GM19463 (cell line): ENCODE measurements around the gene GABPB1.

Source experiments
- ATAC-seq: cut with Tn5 transposase; IDR thresholded peaks from one replicate; pipeline ENCODE4 v1.9.1; 2021; ENCODE audit warnings: mild to moderate bottlenecking, moderate library complexity; ENCODE audit not compliant: unreplicated experiment

GABPB1 gene

DNA sequence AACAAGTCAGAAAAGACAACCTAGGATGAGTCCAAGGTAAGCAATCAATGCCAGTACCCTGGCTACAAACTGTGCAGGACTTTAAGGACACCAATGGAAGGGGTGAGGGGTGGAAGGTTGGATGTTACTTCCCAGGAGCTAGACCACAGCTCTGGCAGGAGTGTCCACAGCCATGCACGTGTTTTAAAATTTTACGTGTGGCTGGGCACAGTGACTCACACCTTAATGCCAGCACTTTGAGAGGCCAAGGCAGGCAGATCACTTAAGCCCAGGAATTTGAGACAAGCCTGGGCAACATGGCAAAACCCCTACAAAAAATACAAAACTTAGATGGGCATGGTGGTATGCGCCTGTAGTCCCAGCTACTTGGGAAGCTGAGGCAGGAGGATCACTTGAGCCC is 74.7 kb downstream of the GABPB1 start:
- ATAC-seq, result no peak

DNA sequence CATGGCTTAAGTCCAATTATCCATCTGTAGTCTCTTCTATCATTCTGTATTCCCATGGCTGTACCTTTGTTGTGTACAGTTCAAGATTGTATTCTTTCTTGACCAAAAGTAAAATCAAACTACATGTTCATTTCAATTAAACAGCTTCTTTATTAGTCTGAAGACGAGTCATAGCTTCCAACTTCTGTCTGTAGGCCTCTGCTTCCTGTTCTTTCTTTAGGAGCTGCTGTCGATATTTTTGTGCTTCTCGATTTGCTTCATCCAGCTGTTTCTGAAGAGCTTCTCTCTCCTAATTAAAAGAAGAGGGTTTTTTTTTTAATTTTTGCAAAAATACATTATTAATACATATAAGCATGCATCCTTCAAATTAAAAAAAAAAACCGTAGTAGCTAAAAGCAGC is 76.5 kb downstream of the GABPB1 start:
- ATAC-seq, result no peak

DNA sequence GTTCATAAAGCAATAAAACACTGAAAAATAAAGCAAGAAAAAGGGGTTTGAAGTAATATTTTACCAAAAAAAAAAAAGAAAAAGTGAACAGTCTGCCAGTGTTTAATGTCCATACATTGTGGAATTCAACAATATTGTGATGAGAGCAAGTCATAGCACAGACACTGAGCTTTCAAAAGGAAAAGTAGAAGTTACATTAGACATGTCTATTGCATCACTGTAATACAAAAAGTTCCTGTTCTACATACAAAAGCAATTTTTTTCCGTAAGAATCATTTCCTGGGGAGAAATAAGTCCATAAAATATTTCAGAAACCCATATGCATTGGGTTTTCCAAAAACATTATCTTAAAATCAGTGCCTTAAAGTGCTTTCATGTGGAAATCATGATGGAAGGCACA is 77.6 kb downstream of the GABPB1 start:
- ATAC-seq, result no peak

DNA sequence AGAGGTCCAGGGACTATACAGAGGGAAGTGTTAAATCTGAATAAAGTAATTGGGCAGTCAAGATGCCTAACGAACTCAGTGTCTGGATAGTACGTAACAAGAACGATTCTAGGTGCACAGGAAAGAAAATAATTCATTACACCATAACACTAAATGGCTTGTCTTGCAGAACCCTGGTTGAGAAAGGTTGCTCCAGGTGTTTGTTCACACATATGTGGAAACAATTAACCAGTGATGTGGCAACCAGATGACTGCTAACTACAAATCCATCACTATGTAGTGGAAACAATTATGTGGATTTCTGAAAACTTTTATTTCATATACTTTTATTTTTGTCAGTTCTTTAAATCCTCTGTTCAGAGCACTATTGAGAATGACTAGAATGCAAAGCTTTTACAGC is 79.1 kb downstream of the GABPB1 start:
- ATAC-seq, result no peak

DNA sequence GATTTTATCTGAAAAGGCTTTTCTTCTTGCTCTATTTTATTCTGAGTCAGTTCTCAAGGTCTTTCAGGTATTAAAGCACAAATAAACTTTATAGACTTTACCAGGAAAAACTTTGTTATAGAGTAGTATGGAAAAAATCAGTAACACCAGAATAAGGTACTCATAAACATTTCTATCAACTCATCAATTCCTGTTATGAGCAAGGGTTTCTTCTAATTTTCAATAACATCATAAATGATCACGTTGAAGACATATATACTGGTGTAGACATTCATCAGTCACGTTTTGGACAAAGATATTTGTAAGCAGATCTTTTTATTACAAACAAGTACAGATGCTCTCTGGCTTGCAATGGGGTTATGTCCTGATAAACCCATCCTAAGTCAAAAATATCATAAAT is 79.9 kb downstream of the GABPB1 start:
- no peak for ATAC-seq

DNA sequence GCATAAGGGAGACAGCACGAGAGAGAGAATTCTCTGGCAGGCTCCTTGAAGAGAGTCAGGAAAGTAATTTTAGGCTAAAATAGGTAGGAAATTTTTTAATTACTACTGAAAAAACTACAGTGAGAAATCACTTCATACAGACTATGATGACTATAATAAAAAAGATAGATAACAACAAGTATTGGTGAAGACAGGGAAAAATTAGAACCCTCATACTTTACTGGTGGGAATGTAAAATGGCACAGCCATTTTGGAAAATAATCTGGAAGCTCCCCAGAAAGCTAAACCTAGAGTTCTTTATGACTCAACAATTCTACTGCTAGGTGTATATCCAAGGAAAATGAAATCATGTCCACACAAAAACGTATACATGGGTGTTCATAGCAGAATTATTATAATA is 87.4 kb downstream of the GABPB1 start:
- no peak for ATAC-seq

DNA sequence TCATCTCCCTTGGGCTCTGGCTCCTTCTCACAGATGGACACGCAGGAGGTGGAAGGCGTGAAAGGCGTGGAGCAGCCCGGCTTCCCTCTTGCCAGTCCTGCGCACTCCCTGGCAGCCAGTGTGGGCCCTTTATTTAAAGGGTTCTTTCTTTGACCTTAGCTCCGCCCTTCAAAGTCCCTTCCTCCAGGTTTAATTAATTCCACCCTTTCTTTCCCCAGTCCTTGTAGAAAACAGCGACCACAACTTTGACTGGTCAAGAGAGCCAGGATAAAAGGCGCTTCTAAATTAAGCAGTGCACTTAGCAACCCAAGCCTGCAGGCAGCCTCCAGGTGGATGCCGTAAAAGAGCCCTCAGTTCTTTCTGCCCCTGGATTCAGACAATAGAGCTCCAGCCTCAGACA is 89.4 kb downstream of the GABPB1 start, which contains the start of gene HDC:
TSS of gene HDC (minus strand) at position 107 of the 400 bp plus-strand sequence. CDS start at position 4, 103 bp downstream.
- ATAC-seq, result no peak

DNA sequence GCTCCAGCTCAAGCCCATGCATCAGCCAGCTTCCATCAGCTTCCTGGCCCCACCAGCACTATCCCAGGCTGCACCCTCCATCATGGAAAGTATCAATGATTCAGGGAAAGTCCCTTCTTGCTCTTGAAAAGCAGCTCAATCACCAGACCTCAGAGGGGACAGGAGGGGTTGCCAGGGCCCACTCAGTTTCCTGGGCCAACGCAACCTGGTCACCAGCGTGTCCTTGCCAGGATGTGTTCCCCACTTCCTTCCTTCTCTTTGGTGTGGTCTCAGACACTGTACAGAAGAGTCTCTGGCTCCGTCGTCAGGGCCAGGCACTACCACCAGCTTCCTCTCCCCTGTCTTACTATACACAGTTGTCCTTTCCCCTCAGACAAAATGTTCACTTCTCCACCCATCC is 92.5 kb downstream of the GABPB1 start:
- ATAC-seq, result no peak

DNA sequence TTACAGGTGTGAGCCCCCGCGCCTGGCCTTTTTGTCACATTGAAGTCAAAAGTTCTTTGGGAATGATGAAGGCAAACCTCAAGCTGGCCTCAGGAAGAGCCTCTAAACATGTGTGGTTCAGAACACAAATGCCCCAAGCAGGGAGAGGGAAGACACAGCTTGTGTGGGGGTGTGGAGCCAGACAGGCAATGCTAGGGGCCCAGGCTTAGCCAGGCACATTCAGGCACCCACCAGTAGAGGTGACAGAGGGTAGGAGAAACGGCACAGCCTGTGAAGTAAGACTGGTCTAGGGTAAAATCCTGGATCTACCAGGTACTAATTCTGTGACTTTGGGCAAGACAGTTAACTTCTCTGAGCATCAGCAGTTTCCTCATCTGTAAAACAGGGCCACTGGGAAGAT is 93.0 kb downstream of the GABPB1 start:
- ATAC-seq, result no peak

DNA sequence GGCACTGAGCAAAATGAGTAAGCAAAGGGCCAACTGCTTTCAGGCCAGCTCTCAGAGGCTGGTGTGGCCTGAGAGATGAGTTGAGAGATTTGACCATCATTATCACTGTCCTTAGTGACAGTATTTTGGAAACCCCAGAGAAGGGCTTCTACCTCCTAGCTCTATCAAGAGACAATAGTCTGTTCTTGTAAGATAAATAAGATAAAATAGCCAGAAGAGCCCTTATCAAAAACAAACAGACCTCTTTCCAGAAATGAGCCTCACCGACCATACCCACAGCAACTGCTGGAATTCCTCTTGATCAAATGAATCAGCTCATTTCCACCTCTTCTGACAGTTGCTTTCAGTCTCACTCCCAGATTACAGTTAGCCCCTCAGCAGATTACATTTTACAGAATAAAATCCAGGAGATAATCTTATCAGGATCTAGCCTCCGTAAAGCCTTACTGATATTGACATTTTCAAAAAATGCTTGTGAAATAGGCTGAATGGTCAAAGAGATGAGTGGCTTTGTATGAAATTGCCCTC is 94.0 kb downstream of the GABPB1 start:
- peak; percentile 61 for ATAC-seq

DNA sequence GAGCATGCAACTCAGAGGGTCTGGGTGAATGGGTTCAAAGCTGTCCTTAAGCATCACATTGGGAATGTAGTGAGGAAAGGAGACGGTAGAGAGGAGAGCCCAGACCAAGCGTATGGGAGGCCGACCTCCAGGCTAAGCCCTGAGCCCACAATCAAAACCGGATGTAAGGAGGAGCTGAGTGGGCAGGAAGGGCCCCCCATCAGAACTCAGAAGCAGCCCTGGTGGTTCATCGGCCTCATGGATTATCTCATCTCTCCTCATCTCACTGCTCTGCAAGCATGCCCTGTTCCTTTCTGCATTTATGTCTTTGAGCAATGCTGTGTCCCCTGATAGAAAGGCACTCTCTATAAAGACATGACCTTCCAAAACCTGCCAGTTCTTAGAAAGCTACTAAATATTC is 95.7 kb downstream of the GABPB1 start:
- ATAC-seq, result no peak

DNA sequence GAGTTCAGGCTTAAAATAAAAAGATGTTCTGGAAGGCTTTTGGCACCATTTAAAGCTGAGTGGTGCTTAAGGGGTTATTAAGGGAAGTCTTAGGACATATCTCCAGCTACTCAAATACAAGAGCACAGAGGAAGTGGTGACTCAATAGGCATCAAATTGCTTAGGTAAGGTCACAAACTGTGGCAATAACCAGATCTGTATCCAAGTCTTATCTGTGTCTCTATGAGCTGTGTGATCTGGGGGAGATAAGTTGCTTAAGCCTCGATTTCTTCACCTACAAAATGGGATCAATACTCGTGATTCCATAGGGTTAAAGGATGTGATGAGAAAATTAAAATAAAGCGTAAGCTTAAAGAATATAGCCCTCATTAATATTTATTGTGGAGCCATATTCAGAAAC is 97.1 kb downstream of the GABPB1 start:
- no peak for ATAC-seq

DNA sequence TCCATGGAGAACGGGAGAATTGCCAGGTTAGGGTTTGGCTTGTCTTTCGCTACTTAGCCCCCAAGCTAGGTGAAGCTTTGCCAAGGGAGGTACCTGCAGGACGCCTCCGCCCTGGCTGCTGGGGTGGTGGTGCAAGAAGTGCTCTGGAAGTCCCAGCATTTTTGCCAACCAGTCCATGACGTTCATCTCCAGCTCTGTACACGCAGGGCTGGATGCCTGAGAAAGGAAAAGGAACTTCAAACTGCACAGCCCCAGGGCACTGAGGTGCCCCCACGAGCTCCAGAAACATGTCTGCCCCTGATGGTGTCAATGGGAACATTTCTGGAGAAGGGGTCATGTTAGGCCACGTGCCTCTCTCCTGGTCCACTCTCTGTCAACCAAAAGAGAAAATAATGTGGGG is 97.7 kb downstream of the GABPB1 start:
- no peak for ATAC-seq

DNA sequence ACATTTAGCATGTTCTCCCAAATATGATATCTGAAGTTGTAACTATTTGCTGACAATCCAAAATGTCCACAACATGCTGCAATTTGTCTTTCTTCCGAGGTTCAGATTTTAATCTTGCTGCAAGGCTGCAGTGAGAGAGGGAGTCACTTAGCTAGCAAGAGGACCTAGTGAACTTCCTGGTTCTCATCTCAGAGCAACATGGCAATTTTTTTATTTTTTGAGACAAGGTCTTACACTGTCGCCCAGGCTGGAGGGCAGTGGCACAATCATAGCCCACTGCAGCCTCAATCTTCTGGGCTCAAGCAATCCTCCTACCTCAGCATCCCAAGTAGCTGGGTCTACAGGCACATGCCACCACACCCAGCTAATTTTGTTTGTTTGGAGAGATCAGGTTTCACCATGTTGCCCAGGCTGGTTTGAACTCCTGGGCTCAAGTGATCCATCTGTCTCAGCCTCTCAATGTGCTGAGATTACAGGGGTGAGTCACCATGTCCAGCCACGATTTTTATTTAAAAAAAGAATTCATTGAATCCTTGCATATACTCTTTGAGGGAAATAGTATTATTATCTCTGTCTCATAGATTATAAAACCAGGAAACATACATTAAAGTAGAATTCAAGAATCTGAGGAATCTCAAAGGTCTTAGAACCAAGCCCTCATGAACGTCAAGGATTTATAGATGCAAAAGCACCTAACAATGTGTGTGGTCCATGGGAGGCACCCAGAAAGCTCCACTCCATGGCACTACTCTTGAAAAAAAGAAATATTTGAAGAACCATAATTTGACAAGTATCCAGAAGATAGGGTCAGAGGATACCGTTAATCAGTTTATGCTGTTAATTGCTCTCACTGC is 98.6 kb downstream of the GABPB1 start:
- ATAC-seq, result no peak

DNA sequence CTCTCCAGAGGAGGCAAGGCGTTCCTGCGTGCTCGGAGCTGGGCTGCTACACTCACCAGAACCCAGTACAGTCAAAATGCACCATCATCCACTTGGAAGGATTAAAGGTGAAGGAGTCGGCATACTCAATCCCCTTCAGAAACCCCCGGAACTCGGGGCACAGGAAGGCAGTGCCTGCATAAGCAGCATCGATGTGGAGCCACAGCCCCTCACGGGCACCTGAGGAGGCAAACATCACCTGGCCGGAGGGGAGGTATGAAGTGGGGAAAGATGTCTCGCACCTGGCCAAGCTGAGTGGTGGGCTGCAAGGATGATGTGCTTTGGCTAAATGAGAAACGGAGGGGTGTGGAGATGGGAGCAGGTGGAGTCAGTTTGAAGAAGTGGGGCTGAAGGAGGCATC is 102.4 kb downstream of the GABPB1 start:
- ATAC-seq, result no peak

DNA sequence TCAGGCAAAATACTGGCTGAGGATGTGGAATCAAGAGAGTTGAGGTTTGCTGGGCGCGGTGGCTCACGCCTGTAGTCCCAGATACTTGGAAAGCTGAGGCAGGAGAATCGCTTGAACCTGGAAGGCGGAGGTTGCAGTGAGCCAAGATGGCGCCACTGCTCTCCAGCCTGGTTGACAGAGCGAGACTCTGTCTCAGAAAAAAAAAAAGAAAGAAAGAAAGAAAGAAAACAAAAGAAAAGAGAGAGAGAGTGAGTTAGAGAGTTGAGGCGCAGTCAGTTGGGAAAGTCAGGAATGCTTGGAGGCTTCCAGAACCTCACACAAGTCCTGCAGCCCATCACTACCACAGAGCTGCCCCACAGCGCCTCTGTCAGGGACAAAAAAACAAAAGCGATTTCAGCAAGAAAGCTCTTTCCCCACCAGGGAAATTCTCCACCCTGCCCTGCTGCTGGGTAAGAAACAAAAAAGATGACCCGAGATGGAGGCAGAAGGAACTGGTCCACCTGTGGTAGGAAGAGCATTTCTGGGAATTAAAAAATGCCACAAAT is 103.3 kb downstream of the GABPB1 start:
- ATAC-seq, result no peak

DNA sequence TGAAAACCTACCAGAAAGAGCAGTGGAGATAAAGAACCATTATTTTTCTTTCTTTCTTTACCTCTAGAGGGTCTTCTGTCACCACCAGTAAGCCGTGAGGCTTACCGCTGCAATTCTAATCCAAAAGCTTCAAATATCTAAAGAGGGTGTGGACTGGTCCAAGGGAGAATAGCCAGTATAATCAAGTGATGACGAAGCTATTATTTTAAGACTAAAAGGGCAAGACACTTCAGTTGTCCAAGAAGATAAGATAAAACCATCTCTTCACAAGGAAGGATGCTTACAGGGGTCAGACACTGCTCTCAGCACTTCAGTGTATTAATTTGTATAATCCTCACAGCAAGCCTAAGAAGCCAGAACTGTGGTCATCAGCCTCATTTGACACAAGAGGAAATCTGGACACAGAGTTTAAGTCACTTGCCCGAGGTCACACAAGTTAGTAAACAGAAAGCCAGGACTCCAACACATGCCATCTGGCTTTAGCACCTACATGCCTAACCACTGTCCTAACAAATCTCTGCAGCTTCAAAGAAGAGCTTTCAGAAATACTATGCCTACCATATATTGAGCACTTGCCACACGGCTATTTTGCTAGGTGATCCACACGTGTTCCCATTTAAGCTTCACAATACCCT is 104.1 kb downstream of the GABPB1 start:
- no peak for ATAC-seq

DNA sequence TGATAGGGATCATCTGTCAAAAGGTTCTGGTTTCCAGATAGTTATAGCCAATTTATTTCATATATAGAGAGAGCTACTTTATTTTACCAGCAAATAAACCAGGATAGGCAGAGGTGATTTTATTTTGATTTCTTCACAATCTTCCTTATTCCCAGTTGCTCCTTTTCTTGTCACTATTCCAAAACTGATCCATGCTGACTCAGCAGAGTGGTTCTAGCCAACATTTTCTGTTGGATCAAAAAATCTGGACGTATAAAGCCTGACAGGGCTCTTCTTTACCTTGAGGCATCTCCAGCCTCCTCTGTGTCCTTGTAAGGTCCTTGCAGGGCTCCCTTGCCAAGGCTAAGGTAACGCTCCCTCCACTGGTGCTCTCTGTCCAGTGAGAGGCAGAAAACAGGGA is 105.3 kb downstream of the GABPB1 start:
- ATAC-seq, result no peak

DNA sequence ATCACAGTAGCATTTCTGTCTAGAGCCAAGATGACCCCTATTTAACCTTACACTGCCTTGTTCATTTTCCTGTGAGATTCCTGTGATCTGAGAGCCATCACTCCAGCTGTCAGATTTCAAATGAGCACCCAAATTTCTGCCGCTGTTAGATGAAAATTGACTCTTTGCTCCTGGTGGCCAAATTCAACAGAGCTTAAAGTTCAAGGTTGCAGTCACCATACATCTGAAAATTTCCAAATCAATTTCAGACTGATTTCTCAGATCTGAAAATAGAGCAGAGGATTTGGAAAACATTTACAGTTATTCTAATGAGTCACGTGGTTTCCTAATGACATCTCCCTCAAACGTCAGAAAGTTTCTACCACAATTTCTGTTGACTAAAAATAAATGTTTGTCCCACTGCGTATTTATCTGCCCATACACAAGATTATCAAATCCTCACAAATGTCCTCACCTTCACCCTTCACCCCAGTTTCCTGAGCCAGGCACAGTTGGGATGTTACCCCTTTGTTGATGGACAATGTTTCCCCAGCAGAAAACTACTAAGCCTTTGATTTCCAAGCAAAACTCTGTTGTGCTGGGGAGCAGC is 105.9 kb downstream of the GABPB1 start:
- ATAC-seq, result no peak

DNA sequence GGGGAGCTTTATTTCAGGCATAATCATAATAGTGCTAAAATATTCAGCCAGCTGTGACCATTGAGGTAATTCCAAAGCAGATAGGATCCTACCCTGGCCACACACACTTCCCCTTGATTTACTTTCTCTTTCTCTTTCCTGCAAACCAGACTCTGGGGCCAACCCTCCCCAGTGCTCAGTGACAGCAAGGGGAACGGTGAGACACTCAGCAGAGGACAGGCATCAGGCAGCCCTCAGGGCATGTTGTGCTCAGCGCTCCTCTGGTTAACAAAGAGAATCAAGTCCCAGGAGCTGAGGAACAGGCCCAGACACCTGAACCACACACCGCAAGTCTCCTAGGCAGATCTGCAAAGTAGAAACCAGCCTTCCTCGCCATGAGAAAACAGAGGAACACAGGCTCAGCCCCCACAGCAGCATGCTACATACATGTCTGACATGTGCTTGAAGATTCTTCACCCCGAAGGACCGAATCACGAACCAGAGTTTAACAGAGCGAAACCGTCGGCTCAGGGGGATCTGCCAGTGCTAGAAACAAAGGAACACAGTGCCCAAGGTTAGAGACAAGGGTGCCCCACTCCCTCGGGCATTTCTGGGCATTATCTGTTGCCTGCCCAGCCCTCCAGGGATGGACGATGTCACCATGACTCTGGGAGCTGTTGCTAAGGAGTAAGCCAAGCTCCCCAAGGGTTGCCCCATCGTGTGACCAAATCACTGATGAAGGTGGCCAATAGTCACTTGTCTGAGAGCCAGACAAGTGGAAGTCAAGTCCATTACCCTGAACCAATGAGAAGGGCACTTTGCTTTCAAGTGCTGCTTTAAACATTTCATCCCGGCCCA is 107.0 kb downstream of the GABPB1 start:
- peak; percentile 98 for ATAC-seq

DNA sequence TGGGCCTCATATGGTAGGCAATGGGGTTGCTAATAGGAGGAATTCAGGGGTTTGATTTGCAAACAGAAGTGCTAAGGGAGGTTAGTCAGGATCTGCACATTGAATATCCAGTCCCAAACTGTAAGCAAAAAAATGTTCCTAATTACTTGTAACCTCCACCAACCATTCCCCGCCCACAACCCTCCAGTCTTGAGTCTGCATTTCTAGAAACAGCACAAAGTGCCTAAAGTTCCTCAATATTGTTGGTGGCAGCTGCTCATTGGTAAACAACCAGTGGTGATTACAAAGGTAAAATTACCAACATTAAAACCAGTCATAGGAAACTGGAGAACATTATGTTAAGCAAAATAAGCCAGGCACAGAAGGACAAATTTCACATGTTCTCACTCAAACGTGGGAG is 108.4 kb downstream of the GABPB1 start:
- ATAC-seq, result no peak
